Inflammatory macrophage treated with lipopolysaccharide for 1 hour (primary cell): Measurements from ENCODE around the gene RCSD1.

Experiments
- DNase-seq, 2 donors: peaks; one replicate each; pipeline ENCODE4 v3.0.0-alpha.2; 2020 to 2022

RCSD1 gene

DNA sequence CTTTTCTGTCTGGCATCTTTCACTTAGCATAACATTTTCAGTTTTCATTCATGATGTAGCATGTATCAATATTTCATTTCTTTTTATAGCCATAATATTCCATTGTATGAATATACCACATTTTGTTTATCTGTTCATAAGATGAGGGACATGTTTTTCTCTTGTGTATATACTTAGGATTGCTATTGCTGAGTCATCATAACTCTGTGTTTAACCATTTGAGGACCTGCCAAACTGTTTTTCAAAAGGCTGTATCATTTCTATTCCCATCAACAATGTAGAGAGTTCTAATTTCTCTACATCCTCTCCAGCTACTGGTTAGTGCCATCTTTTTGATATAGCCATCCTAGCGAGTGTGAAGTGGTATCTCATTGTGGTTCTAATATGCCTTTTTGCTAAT lies 118.0 kb downstream of the RCSD1 start:
- DNase-seq = no peak

DNA sequence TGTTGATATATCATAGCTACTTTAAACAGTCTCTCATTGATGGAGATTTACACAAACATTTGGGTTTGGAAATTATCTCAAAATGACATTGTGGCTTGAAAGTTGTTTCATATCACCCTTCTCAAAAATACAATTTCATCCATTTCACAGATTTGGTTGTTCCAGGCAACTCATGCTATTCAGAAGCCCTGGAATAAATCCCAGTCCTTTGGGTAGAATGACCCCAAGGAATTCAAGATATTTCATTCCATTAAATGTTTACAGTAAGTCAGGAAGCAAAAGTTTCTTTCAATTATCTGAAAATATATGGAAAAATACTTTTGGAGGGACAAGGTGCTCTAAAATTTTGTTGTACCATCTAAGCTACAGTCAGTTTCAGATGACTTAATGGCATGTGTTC lies 118.9 kb downstream of the RCSD1 start:
- DNase-seq = no peak

DNA sequence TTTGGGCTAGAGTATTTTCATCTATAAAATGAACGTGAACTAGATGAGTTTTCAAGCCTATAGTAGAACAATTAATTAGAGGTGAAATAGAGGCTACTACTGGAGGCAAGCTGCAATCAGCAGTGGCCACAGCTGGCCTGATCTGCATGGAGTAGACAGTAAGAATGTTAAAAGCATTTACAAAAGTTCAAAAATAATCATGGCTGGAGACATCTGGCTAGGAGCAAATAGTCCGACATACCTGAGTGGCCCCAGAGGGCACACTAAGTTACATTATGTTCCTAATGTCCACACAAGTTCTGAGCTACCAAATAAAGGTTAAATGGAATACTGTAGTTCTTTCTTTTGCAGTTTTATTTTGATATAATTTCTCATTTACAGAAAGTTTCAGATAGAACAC lies 119.7 kb downstream of the RCSD1 start:
- DNase-seq = no peak

DNA sequence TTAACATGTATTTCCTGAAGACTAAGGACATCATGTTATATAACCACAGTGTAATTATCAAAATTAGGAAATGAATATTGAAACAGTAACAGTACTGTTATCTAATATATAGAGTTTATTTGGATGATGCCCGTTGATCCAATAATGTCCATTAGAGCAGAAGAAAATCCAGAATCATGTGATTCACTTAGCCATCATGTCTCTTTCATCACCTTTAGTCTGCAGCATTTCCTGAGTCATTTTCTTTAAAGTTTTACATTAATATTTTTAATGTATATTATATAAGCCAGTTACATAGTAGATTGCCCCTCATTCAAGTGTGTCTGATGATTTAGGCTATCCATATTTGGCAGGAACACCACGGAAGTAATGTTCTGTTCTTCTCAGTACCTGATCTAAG lies 120.6 kb downstream of the RCSD1 start:
- DNase-seq = no peak

DNA sequence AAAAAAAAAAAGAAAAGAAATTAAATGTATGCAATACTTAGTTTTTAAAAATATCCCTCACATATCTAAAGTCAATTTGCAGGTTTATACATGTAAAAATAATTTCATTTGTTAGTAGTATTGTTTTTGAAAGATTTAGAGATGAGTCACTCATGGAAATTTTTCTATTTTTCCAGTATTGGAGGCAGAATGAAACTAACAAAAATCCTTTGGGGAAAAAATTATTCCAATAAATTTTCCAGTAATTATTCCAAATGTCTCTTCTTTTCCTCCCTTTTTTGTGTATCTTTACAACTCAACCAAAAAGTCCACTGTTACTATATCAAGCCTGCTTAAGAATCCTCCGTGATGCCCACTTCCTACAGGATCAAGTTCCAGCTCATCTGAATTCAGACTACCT lies 121.6 kb downstream of the RCSD1 start:
- DNase-seq = no peak

DNA sequence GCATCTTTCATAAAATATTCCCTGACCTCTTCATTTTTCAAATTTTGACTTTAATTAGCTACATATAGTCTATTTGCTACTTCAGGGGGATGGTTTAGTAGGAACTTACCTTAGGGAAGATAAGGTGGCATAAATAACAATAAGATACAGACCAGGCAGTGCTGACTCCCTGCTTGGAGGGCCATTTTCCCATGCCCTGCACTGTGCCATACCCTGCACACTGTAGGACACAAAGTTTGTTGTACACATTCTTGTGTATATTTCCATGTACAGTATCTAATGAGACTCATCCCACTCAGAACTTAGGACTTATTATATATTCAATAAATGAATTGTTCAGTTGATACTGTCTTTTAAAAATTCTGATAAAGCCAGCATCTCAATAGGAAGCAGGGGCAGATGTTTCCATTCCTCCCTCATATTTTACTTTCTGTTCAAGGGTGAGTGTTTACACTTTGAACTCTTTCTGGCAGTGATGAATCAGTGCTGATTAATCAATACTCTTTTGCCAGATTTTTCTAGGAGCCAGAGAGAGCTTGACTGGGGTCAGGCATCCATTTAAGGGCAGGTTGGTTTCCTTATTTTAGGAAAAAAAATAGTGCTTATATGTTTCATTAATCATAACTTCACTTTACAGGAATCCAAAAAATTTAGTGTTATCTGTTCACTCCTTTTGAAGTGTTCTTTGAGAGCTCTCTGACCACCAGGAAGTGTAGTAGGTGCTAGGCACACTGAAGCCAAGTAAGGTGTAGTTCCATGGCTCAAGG lies 122.4 kb downstream of the RCSD1 start:
- no peak for DNase-seq

DNA sequence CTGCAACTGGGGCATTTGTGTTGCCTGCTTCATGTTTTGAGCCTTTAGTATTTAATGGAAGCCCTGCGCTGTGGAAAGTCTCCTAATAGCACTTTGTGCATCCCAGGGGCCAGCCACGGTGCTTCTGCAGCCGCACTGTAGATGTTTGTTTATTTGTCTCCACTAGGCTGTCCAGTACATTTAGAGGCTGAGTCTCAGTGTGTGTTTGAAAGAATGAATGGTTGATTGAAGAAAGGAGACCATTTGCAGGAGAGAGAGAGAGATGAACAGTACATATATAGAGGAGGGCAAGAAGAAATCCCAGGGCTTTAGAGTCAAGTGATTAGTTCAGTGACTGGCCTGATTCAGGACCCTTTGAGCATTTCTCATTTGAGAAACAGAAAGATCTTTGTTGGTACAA lies 125.6 kb downstream of the RCSD1 start:
- DNase-seq = no peak
